ENCODE data around the gene SYT14.
"Not testable (repeated sequence)": the region's sequence is repeated elsewhere in the genome, so short reads cannot be mapped to it uniquely, and the experiment has no call there.

SYT14 gene

DNA sequence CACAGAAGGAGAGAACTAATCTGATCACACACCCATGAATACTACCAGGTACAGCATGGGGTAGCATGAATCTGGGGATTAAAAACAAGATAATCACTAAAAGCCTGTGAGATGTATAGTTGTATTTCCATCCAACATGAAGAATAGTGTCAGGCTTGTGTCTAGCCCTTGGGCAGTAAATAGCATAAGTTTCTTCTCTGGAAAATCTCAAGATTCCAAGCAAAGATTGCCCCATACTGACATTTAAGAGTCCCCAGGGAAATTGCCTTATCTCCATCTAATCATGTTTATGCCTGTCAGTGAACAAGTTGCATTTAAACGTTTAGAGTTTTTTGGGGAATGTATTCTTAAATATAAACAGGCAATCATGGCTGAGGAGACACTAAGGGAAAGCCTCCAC lies 185.4 kb downstream of the SYT14 start:
- no peak for DNase-seq (ENCODE audit: low read depth)

DNA sequence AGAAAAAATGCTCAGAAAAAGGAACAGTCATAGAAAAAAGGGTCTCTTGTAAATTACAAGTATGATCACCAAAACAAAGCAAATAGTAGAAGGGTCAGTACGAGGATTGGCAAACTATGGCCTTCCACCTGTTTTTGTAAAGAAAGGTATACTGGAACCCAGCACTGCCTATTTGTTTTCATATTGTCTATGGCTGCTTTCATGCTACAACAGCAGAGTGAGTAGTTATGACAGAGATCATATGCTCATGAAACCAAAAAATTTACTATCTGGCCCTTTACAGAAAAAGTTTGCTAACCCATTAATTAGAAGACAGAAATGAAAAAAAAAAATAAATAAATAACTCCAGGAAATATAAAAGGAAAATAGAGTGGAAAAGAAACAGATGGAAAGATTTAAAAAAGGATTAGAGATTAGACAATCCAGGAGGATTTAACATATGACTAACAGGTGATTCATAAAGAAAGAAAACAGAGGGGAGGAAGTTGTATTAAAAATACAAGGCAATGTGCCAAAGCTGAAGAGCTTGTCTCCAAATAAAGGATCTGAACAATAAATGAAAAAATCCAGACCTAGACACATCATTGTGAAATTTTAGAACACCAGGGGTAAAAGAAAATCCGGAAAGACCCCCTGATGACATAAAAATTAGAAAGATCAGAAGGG lies 186.0 kb downstream of the SYT14 start:
- peak; percentile 31 for DNase-seq (ENCODE audit: low read depth)

DNA sequence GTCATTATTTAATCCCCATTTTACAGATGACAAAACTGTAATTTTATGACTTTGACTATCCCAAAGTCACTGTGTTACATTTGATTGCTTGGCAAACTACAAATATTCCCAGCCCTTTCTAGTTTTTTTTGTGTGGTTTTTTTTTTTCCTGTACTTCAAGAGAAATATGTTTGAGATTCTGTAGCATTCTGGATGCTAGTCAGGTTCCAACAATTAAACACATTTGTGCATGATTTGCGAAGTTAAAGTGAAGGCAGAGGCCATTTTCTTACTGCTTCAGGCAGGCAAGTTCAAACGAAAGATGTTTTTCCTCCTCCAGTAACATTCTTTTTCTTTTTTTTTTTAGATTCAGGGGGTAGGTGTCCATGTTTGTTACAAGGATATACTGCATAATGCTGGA lies 186.7 kb downstream of the SYT14 start:
- DNase-seq (ENCODE audit: low read depth): no peak

DNA sequence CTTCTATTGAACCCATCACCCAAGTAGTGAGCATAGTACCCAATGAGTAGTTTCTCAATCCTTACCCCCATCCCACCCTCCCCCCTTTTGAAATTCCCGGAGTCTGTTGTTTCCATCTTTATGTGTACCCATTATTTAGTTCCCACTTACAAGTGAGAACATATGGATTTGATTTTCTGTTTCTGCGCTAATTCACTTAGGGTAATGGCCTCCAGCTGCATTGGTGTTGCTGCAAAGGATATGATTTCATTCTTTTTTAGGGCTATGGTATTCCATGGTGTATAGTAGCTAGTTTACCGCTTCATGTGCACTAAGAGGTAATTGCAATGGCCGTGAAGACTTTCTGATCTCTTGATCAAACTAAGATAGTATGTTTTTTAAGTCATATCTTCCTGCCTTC lies 187.1 kb downstream of the SYT14 start:
- DNase-seq (ENCODE audit: low read depth): no peak

DNA sequence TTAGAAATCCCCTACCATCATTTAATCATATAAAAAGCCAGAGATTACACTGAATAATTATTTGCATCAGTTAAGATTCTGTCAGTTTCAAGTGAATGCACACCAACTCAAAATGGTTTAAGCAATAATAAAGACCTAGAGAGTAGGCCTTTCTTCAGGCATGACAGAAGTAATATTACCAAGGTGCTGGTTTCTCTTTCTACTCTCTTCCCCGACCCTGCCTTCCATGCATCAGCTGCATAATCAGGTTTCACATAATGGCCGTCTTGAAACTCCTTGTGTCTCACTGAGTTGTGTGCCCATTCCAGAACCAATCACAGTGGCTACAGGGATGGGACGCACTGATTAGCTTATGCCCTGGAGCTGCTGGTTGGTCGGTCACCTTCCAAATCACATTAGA lies 191.1 kb downstream of the SYT14 start:
- no peak for DNase-seq (ENCODE audit: low read depth)

DNA sequence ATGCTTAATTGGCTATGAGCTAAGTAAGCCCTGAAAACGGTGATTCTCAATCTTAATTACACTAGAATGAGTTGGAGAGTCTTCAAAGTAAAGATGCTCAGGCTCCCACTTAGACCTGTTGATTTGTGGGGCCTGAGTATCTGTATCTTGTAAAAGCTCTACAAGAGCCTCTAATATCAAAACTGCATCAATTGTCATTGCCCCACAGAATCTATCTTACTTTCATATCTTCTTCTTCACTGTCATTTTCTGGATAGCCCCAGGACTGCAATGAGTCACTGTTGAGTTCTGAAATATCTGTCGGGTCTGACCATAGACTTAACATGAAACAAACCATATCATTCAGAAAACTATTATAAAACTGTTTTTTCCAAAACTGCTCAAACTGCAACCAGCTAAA lies 191.7 kb downstream of the SYT14 start:
- DNase-seq (ENCODE audit: low read depth): no peak

DNA sequence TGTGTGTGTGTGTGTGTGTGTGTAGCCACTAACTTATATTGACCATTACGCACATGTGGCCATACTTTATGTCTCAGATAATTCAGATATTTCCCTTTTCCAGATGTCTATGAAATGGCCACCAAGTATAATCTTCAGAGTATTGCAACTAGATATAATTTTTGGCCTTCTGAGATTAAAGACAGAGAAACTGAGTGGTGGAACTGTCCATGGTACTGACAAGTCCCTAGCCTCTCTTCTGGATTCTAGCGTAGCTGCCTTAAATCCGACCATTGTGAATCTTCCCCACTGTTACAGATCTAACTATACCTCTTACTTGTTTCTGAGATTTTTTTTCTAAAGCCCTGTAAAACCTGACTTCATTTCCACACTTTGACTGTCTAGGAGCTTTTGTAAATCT lies 194.6 kb downstream of the SYT14 start:
- no peak for DNase-seq (ENCODE audit: low read depth)

DNA sequence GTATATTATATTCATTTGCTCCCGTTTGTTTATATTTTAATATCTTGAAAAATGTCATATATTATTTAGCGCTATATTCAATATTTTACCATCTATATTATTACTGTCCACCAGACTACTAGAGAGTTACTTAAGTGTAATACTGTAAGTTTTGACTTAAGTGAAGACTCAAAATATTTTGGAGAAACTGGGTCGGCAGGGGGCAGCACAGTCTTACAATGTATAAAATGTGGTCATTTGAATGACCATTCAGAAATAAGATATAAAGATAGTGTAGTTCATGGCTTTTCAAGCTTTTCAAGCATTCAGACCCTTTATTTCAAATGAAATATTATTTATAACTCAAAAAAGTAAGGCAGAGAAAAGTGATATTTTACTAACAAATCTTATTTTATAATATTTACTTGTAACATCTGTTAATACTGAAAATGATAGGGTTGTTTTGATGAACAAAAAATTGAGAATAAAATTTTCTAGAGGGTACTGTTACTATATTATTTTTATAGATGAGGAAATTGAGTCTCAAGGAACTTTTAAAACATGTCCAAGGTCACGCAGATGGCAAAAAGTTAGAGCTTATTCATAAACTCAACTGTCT lies 205.5 kb downstream of the SYT14 start:
- DNase-seq (ENCODE audit: low read depth): no peak

DNA sequence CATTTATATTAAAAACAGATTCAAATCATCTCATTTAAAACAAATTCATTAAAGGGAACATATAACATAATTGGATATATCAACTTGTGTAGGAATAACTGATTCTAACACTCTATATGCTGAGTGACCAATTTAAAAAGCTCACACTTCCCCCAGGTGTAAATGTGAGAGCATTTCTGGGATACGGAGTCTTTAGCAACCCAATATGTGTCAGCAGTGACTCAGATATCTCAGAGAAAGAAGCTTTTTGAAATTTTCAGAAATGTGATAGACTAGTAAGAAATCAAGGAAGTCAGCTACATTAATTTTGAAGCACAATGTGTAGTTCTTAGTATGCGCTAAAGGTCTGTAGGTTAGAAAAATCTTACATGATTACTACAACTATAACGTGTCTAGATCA lies 206.7 kb downstream of the SYT14 start:
- no peak for DNase-seq (ENCODE audit: low read depth)

DNA sequence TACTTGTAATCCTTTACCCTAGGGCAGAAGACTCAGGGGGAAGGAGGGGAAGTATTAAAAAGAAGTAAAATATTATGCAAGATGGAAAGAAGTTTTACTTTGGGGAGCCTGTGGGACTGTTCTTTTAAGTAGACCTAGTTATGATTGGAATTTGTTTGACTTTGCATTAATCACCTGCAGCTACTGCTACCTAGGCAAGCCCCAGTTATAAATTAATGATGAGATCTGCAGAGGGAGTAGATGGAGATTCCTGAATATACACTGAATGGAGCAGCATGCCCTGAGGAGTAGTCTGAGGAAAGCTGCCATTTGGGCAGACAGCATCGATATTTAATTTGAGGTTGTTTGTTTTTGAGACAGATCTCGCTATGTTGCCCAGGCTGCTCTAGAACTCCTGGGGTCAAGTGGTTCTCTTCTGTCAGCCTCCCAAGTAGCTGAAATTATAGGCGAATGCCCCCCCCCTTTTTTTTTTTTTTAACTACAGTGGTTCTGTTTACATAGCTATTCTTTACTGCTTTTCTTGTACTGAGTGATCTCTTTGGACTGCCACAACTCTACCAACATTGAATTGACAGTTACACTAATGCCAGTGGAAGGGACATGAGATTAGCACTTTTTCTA lies 213.1 kb downstream of the SYT14 start:
- DNase-seq (ENCODE audit: low read depth): no peak

DNA sequence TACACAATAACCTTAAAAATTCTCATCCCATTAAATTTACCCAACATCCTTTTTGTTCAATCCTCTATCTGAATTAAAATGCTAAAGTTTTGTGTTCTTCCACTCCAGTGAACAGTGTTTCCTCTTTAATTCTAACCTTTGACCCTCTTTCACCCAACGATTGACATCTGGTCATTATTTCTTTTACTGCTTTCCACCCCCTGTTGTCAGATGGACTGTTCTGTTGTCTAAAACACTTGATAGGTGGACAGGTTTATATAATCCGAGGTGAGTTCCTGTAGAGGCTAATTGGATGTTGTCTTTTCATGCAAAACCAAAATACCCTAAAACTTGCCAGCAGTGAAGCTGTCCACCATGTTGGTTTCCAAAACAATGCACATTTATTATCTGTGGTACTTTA lies 221.2 kb downstream of the SYT14 start:
- no peak for DNase-seq (ENCODE audit: low read depth)

DNA sequence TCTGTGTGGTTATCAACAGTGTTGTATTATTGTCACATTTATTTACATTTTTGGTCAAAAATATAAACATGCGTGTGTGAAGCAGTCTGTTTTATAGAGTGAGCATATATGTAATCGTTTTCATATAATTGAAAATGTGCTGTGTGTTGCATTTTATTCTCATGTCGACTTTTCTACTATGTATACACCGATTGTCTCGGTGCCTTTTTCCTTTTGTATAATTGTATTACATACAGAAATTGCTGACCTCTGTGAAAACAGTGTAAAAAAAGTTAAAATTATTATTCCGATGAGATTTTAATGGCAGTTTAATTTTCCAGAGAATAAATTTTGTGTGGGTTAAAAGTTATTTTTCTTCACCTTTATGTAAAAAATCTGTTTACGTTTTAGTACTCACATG lies 232.2 kb downstream of the SYT14 start:
- DNase-seq (ENCODE audit: low read depth): no peak

DNA sequence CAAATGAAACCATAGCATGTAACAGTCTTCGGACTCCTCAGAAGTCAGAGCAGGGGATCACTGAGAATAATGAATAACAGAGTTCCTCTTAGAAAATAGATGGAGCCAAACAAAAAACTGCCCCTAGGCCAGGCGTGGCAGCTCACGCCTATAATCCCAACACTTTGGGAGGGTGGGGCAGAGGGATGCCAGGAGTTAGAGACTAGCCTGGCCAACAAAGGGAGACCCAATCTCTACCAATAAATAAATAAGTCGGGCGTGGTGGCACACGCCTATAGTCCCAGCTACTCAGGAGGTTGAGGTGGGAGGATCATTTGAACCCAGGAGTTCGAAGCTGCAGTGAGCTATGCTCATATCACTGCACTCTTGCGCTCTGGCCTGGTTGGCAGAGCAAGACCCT lies 236.1 kb downstream of the SYT14 start:
- no peak for DNase-seq (ENCODE audit: low read depth)

DNA sequence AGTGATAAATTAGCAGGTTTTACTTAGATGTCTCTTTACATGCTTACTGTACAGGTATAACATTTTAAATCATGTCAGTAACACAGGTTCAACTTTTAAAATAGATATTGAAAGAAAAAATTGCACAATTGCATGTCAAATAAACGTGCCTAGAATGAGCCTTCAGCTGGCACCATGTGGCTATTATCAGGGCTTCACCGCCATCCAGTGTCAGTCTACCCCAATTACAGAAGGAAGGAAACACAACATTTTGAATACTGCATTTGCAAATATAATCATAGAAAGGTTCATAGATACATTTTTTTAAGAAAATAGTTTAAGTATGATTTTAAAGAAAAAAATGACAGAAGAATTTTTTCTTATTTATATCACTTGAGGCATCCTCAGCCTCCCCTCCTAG lies 247.0 kb downstream of the SYT14 start:
- no peak for DNase-seq (ENCODE audit: low read depth)

DNA sequence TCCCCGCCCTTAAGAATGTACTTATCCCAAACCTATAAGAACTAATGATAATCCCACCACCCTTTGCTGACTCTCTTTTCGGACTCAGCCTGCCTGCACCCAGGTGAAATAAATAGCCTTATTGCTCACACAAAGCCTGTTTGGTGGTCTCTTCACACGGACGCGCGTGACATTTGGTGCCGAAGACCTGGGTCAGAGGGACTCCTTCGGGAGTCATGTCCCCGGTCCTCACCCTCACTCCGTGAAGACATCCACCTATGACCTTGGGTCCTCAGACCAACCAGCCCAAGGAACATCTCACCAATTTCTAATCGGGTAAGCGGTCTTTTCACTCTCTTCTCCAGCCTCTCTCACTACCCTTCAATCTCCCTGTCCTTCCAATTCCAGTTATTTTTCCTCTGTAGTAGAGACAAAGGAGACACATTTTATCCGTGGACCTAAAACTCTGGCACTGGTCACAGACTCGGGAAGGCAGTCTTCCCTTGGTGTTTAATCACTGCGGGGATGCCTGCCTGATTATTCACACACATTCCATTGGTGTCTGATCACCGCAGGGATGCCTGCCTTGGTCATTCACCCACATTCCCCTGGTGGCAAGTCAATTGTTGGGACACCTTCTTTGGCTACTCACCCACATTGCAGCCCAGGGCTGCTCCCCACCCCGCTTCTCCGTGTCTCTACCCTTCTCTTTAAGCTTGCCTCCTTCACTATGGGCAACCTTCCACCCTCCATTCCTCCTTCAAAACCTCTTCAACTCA lies 250.0 kb downstream of the SYT14 start:
- peak; percentile 40 for DNase-seq (ENCODE audit: low read depth)

DNA sequence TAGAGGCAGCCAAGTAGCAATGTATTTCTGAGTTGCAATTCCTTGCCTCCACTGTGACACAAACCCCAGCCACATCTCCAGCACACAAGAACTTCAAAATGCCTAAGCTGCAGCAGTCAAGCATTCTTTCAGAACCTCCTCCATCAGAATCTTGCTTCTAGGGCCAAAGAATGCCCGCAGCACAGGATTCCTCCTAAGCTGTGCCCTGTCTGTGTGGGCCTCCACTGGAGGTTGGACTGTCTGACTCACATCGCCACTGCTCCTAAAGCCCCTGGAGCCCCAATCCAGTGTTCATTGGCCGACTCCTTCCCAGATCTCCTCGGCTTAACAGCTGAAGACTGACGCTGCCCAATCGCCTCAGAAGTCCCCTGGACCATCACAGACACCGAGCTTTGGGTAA lies 251.4 kb downstream of the SYT14 start:
- no peak for DNase-seq (ENCODE audit: low read depth)

DNA sequence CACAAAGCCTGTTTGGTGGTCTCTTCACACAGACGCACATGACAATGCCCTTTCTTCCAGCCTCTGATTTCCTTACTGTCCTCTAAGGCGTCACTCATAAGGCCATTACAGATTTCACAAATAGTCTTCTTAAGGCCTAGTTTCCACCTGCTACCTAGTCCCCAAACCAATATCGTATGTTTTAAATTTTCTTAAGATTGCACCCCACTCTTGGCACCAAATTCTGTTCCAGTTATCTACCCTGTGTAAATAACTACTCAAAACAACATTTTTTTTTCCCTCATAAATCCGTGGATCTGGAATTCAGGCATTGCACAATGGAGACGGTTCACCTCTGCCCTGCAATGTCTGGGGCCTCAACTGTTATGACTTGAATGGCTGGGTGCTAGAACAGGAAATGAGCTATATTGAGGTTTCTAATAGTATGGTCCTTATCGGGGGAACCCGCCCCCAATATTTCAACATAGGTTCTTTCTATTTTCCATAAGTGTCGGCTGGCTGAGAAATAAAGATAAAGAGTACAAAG lies 257.7 kb downstream of the SYT14 start:
- DNase-seq (ENCODE audit: low read depth): no peak

DNA sequence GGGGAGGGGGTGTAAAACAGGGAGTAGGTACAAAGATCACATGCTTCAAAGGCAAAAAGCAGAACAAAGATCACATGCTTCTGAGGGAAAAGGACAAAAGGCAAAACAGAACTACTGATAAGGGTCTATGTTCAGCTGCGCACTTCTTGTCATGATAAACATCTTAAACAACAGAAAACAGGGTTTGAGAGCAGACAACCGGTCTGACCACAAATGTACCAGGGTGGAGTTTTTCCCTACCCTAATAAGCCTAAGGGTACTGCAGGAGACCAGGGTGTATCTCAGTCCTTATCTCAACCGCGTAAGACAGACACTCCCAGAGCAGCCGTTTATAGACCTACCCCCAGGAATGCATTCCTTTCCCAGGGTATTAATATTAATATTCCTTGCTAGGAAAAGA lies 258.2 kb downstream of the SYT14 start:
- not testable (repeated sequence) for DNase-seq (ENCODE audit: low read depth)

DNA sequence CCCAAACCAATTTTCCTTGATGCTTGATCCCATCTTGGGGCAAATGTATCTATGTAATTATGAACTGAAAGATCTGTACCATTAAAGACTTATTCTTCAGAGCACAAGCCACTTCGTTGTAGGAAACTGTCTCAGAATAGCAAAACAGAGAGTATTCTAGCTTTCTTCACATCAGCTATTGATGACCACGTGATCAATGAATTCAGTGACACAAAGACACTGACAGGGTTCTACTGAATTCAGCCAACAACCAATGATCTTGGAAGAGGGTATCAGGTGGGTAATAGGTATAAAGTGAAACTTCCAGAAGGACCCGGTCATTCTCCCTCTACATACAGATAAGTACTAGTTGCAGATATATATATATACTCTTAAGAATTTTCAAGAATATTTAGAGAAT lies 260.8 kb downstream of the SYT14 start:
- no peak for DNase-seq (ENCODE audit: low read depth)

DNA sequence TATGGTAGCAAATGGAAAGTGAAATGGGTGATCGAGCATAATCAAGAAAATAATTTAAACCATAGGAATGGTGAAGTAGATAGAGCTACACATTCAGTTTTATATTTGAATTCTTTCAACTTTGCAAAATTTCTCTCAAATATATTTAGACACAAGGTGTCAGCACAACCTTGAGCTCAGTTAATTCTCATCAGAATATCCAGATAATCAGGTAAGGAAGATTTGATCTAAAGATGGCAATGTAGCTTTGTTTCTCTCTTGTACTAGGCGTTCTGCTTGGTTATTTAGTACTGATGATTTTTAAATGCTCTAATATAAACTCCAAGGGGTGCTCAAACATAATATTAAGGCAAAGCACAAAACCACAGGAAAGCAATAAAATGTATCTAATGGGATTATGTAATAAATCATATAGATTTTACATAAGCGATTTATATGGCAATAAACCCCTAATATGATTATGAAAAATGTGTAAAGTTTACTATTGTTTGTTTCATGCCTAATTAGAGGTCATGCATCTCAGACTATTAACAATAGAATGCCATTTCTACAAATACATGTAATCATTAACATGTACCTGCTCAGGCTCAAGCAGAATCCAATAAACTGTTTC lies 262.2 kb downstream of the SYT14 start:
- no peak for DNase-seq (ENCODE audit: low read depth)

DNA sequence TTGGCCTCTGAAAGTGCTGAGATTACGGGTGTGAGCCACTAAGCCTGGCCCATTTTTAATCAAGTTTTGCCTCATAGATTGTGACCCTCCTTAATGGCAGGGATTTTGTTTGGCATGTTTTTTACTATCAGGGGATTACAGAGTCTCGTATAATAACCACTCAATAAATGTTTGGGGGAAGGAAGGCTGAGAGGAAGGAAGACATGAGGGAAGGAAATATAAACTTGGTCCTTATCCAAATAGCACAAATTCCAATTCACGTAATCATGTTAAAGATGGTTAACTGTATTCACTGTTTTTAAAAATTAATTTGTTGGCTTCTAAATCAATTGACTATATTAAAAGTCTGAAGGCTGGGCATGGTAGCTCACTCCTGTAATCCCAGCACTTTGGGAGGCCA lies 263.7 kb downstream of the SYT14 start:
- DNase-seq (ENCODE audit: low read depth): no peak
